Panc1 (cell line): Measurements from ENCODE around the gene EMILIN3. TPM values are rescaled to one million over a fixed set of nuclear protein-coding genes. Genes with fewer than 3 reads are reported as not detected.

Source experiments
- ATAC-seq: fragments of 200-7000 bp; cut with Tn5 transposase; 2 replicates; pipeline ENCODE4 v1.9.1; 2020; ENCODE audit warnings: mild to moderate bottlenecking, moderate library complexity
- BruUV-seq: library from RNA; stranded (reverse); fragments of 400-500 nt; replicated peaks from 2 replicates; lab custom pipeline; 2021; lab: Mats Ljungman, UMichigan
- CTCF ChIA-PET: fragments of 300-600 bp; sonication (Branson Sonifier 250); formaldehyde crosslinking; loops from one replicate; lab custom pipeline; 2022; ENCODE audit warnings: antibody characterized with exemption; lab: Charles Lee
- POLR2A ChIA-PET: fragments of 300-600 bp; sonication (Branson Sonifier 250); formaldehyde crosslinking; loops from one replicate; lab custom pipeline; 2022; ENCODE audit warnings: antibody characterized with exemption; lab: Charles Lee
- DNase-seq: peaks from one replicate; pipeline ENCODE4 v3.0.0-alpha.2; 2010; ENCODE audit warnings: low read depth, low spot score
- H3K27ac ChIP-seq: 2 replicates; pipeline ENCODE4 v1.5.1; 2011; ENCODE audit warnings: mild to moderate bottlenecking, low read length, inconsistent platforms
- H3K27me3 ChIP-seq: fragments of 200-500 bp; sonication (Bioruptor generic); 2 replicates; pipeline ENCODE4 v1.6.0; 2014; ENCODE audit warnings: low read length, inconsistent platforms; ENCODE audit not compliant: control insufficient read depth, insufficient read depth
- H3K36me3 ChIP-seq: fragments of 200-500 bp; sonication (Bioruptor generic); 2 replicates; pipeline ENCODE4 v1.5.1; 2014; ENCODE audit warnings: inconsistent platforms, mild to moderate bottlenecking, low read length, moderate library complexity; ENCODE audit not compliant: control insufficient read depth, insufficient read depth
- H3K4me1 ChIP-seq: 2 replicates; pipeline ENCODE4 v1.5.1; 2011; ENCODE audit warnings: inconsistent platforms, mild to moderate bottlenecking, low read length, moderate library complexity; ENCODE audit not compliant: control insufficient read depth, insufficient read depth
- H3K4me3 ChIP-seq, 2 experiments: 2 replicates each; pipeline ENCODE4 v1.5.1; 2011 to 2012; ENCODE audit warnings: low read depth in 2 of 2, low read length in 2 of 2, mild to moderate bottlenecking in 2 of 2, inconsistent platforms in 1 of 2, moderate library complexity in 1 of 2
- H3K9me3 ChIP-seq: fragments of 200-500 bp; sonication (Bioruptor generic); 2 replicates; pipeline ENCODE4 v1.5.1; 2014; ENCODE audit warnings: low read depth, mild to moderate bottlenecking, inconsistent platforms, low read length, moderate library complexity; ENCODE audit not compliant: control insufficient read depth, insufficient read depth
- CTCF ChIP-seq: fragments of 450-650 bp; IDR thresholded peaks from 2 replicates; pipeline ENCODE4 v1.5.1; 2017; ENCODE audit warnings: mild to moderate bottlenecking
- POLR2AphosphoS5 ChIP-seq: IDR thresholded peaks from 2 replicates; pipeline ENCODE4 v1.6.1; 2012; ENCODE audit warnings: mild to moderate bottlenecking, low read depth, low read length, moderate library complexity
- REST ChIP-seq, 2 experiments: IDR thresholded peaks; 2 replicates each; pipeline ENCODE4 v1.6.1; 2011 to 2012; ENCODE audit warnings: low read depth in 2 of 2, control low read depth in 1 of 2, low read length in 1 of 2, mild to moderate bottlenecking in 1 of 2, moderate library complexity in 1 of 2; ENCODE audit not compliant: insufficient read depth in 1 of 2
- SIN3A ChIP-seq: IDR thresholded peaks from 2 replicates; pipeline ENCODE4 v1.6.1; 2012; ENCODE audit warnings: low read depth, mild to moderate bottlenecking, low read length, moderate library complexity, borderline replicate concordance; ENCODE audit not compliant: insufficient read depth
- TCF7L2 ChIP-seq: IDR thresholded peaks from 2 replicates; pipeline ENCODE4 v1.6.1; 2011; ENCODE audit warnings: mild to moderate bottlenecking, low read depth, low read length, inconsistent platforms
- in situ Hi-C: cut with HindIII; loops from 2 replicates; pipeline ENCODE4 v1.10.0; 2016; ENCODE audit warnings: low sequenced_read_pairs, low pct_unique_long_range_greater_than_20kb
- intact Hi-C: fragments of 100-400 bp; cut with micrococcal nuclease; formaldehyde crosslinking; loops from one replicate; pipeline ENCODE4 v1.10.0; 2022; ENCODE audit not compliant: unreplicated experiment
- total RNA-seq: library from RNA; stranded (reverse); gene quantifications from one replicate; pipeline ENCODE4 v1.2.1, GENCODE V29; 2021; ENCODE audit not compliant: unreplicated experiment

Gene EMILIN3
- total RNA-seq, 1 experiment from 2014 or later, result 0.54 TPM

- Histone ChIP-seq H3K36me3 (no peaks in the 10 kb centered on the region), H3K4me1 (no peaks in the 10 kb centered on the region), H3K4me3 (no peak overlapping the region), H3K27ac (no peak overlapping the region), H3K27me3 (no peaks in the 10 kb centered on the region; the same call in 1 of the 2 replicates), H3K9me3 (no peaks in the 10 kb centered on the region)
- POLR2A ChIA-PET, result no interaction called here
- in situ Hi-C loops, result no loop called here
- CTCF ChIA-PET, result no interaction called here
- no TSS peak for BruUV-seq
- ATAC-seq, result no peak
- no peak for TF ChIP-seq POLR2AphosphoS5
- no peak for TF ChIP-seq SIN3A
- TF ChIP-seq REST (IDR thresholded peaks at IDR 0.05; ENCODE audit: insufficient read depth in 1 of 2, low read depth in 2 of 2, low read length in 1 of 2), result no peak
- no peak for TF ChIP-seq CTCF
- no peak for TF ChIP-seq TCF7L2
- DNase-seq, result no peak
- intact Hi-C loops, result no loop called here
Observed at GRCh38 chr20:41371371-41371770, 4.8 kb upstream of the EMILIN3 start.

GRCh38 chr20:41370176-41370575, 3.6 kb upstream of the EMILIN3 start:
- ATAC-seq (no peak), DNase-seq (no peak)
- no peaks in the 10 kb centered on the region for H3K4me1 ChIP-seq
- no TSS peak for BruUV-seq
- intact Hi-C loops, result no loop called here
- ChIA-PET POLR2A (no interaction called here), CTCF (no interaction called here)
- H3K9me3 ChIP-seq, result no peaks in the 10 kb centered on the region
- H3K4me3 ChIP-seq, result no peak overlapping the region
- no peaks in the 10 kb centered on the region for H3K36me3 ChIP-seq
- TF ChIP-seq POLR2AphosphoS5 (no peak), CTCF (no peak), SIN3A (no peak), TCF7L2 (no peak), REST (IDR thresholded peaks at IDR 0.05; ENCODE audit: insufficient read depth in 1 of 2, low read depth in 2 of 2, low read length in 1 of 2) (no peak)
- no peak overlapping the region for H3K27ac ChIP-seq
- in situ Hi-C loops, result no loop called here
- H3K27me3 ChIP-seq, result no peaks in the 10 kb centered on the region; the same call in 1 of the 2 replicates
